Measurements from ENCODE around the gene IL1RAPL2. TPM values are rescaled to one million over a fixed set of nuclear protein-coding genes. Genes with fewer than 3 reads are reported as not detected.

Gene IL1RAPL2
- total and polyA plus RNA-seq, 2 donors (not counting 3 experiments of a cell fraction or from before 2014, with no cell fraction given) = not detected

- no peak overlapping the region for H3K9ac ChIP-seq (replicated peaks; ENCODE audit: extremely low read depth, insufficient read depth, low read length)
- no peak for FAIRE-seq
- no peaks in the 10 kb centered on the region for H3K79me2 ChIP-seq (ENCODE audit: control insufficient read depth, insufficient read depth, low read length)
- H3K27me3 ChIP-seq (ENCODE audit: control insufficient read depth in 2 of 2, insufficient read depth in 2 of 2, low read length in 2 of 2) = no peaks in the 10 kb centered on the region
- H3K27ac ChIP-seq (ENCODE audit: insufficient read depth, low read depth, low read length) = no peak overlapping the region
- CTCF ChIA-PET = no interaction called here
- no peaks in the 10 kb centered on the region for H3K4me1 ChIP-seq (ENCODE audit: control insufficient read depth, extremely low read depth, insufficient read depth, low read length)
- intact Hi-C loops (cut with micrococcal nuclease) = no loop called here
- no peaks in the 10 kb centered on the region for H3K9me3 ChIP-seq (replicated peaks; ENCODE audit: control insufficient read depth, insufficient read depth, low read length)
- H3K36me3 ChIP-seq (ENCODE audit: control insufficient read depth in 2 of 2, extremely low read depth in 1 of 2, insufficient read depth in 2 of 2, low read length in 2 of 2) = no peaks in the 10 kb centered on the region
- no peak for DNase-seq (ENCODE audit: low read depth, low spot score)
- no peak overlapping the region for H3K4me3 ChIP-seq (replicated peaks in 1 of 3; ENCODE audit: insufficient read depth in 1 of 3, low read depth in 1 of 3, low read length in 3 of 3)
- no peaks in the 10 kb centered on the region for H3K9me1 ChIP-seq (replicated peaks; ENCODE audit: control insufficient read depth, extremely low read depth, insufficient read depth, low read length)
- POLR2A ChIA-PET = no interaction called here
- BruUV-seq (replicated peaks) = no TSS peak
- H4K20me1 ChIP-seq (replicated peaks; ENCODE audit: control insufficient read depth, extremely low read depth, insufficient read depth, low read length) = no peaks in the 10 kb centered on the region
- dilution Hi-C loops (cut with MboI; ENCODE audit: extremely low pct_ligation_motif_present, low sequenced_read_pairs) = no loop called here
- no peak overlapping the region for H2AFZ ChIP-seq (ENCODE audit: low read depth, low read length)
- TF ChIP-seq JUN (IDR thresholded peaks at IDR 0.05; ENCODE audit: borderline replicate concordance, insufficient read depth, insufficient read length, low read depth) (no peak), FOS (IDR thresholded peaks at IDR 0.05; ENCODE audit: borderline replicate concordance, insufficient read depth, low read length) (no peak), GATA2 (IDR thresholded peaks at IDR 0.05; ENCODE audit: insufficient read depth, insufficient read length, low read depth, low read length) (no peak), EZH2 (IDR thresholded peaks at IDR 0.05; ENCODE audit: borderline replicate concordance, low read depth, low read length, severe bottlenecking) (no peak), POLR2A (IDR thresholded peaks at IDR 0.05; ENCODE audit: low read depth, low read length) (no peak), MAX (IDR thresholded peaks at IDR 0.05; ENCODE audit: insufficient read depth, insufficient read length) (no peak), MYC (IDR thresholded peaks at IDR 0.05; ENCODE audit: low read depth, low read length) (no peak), POLR2AphosphoS5 (IDR thresholded peaks at IDR 0.05; ENCODE audit: insufficient read depth, low read depth, low read length) (no peak)
- TF ChIP-seq, protein P1, sequence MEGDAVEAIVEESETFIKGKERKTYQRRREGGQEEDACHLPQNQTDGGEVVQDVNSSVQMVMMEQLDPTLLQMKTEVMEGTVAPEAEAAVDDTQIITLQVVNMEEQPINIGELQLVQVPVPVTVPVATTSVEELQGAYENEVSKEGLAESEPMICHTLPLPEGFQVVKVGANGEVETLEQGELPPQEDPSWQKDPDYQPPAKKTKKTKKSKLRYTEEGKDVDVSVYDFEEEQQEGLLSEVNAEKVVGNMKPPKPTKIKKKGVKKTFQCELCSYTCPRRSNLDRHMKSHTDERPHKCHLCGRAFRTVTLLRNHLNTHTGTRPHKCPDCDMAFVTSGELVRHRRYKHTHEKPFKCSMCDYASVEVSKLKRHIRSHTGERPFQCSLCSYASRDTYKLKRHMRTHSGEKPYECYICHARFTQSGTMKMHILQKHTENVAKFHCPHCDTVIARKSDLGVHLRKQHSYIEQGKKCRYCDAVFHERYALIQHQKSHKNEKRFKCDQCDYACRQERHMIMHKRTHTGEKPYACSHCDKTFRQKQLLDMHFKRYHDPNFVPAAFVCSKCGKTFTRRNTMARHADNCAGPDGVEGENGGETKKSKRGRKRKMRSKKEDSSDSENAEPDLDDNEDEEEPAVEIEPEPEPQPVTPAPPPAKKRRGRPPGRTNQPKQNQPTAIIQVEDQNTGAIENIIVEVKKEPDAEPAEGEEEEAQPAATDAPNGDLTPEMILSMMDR (IDR thresholded peaks at IDR 0.05; ENCODE audit: extremely low read depth in 1 of 2, insufficient read depth in 1 of 2, low read depth in 1 of 2, low read length in 2 of 2) = no peak
- no peak overlapping the region for H3K4me2 ChIP-seq (ENCODE audit: insufficient read depth, low read length)
Observed at GRCh38 chrX:105006103-105006502, 440.1 kb downstream of the IL1RAPL2 start.
